ENCODE data around the gene KLK2.

Gene KLK2

DNA sequence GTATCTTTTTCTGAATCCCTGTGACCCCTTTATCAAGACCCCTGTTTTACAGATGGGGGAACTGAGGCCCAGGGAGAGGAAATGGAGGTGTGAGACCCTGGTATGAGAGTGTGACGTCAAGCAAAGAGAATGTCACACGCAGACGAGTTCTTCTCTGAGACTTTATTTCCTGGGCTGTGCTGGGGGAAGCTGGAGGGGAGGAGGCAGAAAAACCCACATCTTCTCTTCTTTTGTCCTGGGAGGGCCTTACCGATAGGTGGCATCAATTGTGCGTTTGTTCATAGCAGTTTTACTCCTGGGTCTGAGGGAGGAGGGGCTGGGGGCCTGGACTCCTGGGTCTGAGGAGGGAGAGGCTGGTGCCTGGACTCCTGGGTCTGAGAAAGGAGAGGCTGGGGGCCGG is 35.0 kb upstream of the KLK2 start:
- Mint-ChIP-seq H3K4me3 (no peak overlapping the region), H3K27ac (no peak overlapping the region), H3K27me3 (peaks cover 60% of the 10 kb centered on the region), H3K36me3 (no peaks in the 10 kb centered on the region), H3K4me1 (peaks cover 15% of the 10 kb centered on the region), H3K9me3 (peaks cover under 1% of the 10 kb centered on the region)
- CTCF ChIA-PET = interaction anchor here (0.7 kb wide), 1 partner anchor 106 kb away, joined by 3 read pairs; no protein-coding TSS in a partner anchor
- no peak for DNase-seq

DNA sequence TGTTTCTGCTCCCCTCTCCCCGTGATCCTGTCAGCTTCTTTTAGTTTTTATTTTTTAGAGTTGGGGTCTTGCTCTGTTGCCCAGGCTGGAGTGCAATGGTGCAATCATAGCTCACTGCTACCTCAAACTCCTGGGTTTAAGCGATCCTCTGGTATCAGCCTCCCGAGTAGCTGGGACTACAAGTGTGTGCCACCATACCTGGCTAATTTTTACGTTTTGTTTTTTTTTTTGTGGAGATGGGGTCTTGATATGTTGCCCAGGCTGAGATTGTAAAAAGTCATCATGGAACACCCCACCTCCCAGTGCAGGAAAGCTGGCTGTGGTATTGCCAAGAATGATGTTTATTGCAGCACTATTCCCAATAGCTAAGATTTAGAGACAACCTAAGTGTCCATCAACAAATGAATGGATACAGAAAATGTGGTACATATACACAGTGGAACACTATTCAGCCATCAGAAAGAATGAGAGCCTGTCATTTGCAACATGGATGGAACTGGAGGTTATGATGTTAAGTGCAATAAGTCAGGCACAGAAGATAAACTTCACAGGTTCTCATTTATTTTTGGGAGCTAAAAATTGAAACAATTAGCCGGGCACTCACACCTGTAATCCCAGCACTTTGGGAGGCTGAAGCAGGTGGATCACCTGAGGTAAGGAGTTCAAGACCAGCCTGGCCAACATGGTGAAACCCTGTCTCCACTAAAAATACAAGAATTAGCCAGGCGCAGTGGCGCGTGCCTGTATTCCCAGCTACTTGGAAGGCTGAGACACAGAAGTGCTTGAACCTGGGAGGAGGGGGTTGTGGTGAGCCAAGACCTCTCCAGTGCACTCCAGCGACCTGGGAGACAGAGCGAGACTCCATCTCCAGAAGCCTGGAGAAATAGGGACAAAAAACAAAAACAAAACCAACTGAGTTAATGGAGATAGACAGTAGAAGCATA is 33.3 kb upstream of the KLK2 start:
- H3K9me3 Mint-ChIP-seq = peaks cover 4% of the 10 kb centered on the region
- peaks cover 15% of the 10 kb centered on the region for H3K4me1 Mint-ChIP-seq
- H3K4me3 Mint-ChIP-seq = no peak overlapping the region
- CTCF ChIA-PET = interaction anchor here (1.1 kb wide), 1 partner anchor 82 kb away, joined by 4 read pairs; no protein-coding TSS in a partner anchor
- DNase-seq = no peak
- H3K36me3 Mint-ChIP-seq = no peaks in the 10 kb centered on the region
- H3K27me3 Mint-ChIP-seq = peaks cover 57% of the 10 kb centered on the region
- H3K27ac Mint-ChIP-seq = no peak overlapping the region

DNA sequence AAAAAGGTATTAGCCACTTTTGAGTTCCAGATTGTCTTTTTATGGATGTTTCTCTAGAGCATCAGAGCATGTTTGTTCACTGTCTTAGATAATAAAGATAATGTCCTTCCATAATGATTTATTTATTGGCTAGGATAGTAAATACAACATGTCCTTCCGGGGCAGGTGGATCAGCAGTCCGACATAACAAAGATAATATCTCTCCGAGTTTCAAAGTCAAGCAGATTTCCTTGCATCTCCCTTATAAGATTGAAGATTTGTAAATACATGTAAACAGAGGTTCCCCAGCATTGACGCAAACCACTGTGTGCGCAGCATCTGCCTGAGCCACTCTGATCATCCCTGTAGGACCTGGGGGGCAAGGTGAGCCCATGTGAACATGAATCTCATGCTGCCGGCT is 31.1 kb upstream of the KLK2 start:
- Mint-ChIP-seq H3K27me3 (peaks cover 36% of the 10 kb centered on the region), H3K9me3 (peaks cover 4% of the 10 kb centered on the region), H3K4me1 (peaks cover 4% of the 10 kb centered on the region), H3K4me3 (no peak overlapping the region), H3K27ac (no peak overlapping the region), H3K36me3 (no peaks in the 10 kb centered on the region)
- CTCF ChIA-PET = no interaction called here
- DNase-seq = no peak

DNA sequence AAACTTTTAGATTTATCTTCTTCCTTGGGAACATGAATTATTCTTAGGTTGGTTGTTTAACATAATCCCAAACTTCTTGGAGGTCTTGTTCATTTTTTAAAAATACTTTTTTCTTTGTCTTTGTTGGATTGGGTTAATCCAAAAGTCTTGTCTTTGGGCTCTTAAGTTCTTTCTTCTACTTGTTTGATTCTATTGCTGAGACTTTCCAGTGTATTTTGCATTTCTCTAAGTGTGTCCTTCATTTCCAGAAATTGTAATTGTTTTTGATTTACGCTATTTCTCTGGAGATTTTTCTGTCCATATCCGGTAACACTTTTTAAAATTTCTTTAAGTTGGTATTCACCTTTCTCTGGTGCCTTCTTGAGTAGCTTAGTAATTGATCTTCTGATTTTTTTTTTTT is 30.0 kb upstream of the KLK2 start:
- no peak overlapping the region for H3K27ac Mint-ChIP-seq
- no peak for DNase-seq
- H3K9me3 Mint-ChIP-seq = peaks cover 4% of the 10 kb centered on the region
- H3K36me3 Mint-ChIP-seq = no peaks in the 10 kb centered on the region
- CTCF ChIA-PET = interaction anchor here (1.3 kb wide), 1 partner anchor 79 kb away, joined by 4 read pairs; no protein-coding TSS in a partner anchor
- peaks cover 2% of the 10 kb centered on the region for H3K4me1 Mint-ChIP-seq
- H3K4me3 Mint-ChIP-seq = no peak overlapping the region
- H3K27me3 Mint-ChIP-seq = peaks cover 25% of the 10 kb centered on the region

DNA sequence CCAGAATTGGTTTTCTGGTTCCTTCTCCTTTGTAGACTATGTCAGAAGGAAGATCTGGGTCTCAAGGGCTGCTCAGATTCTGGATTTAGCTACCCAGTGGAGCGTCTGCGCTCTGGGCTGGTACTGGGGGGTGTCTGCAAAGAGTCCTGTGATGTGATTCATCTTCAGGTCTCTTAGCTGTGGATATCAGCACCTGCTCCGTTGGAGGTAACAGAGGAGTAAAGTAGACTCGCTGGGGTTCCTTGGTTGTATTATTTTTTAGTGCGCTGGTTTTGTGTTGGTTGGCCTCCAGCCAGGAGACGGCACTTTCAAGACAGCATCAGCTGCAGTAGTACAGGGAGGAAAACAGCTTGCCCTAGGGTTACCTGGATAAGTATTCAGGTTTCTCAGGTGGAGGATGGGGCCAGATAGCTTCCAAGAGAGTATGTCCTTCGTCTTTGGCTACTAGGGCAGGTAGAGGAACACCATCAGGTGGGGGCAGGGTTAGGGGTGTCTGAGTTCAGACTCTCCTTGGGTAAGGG is 29.5 kb upstream of the KLK2 start:
- DNase-seq = no peak
- no peak overlapping the region for H3K27ac Mint-ChIP-seq
- H3K27me3 Mint-ChIP-seq = peaks cover 20% of the 10 kb centered on the region
- CTCF ChIA-PET = interaction anchor here (1.3 kb wide), 1 partner anchor 78 kb away, joined by 4 read pairs; no protein-coding TSS in a partner anchor
- H3K4me3 Mint-ChIP-seq = no peak overlapping the region
- no peaks in the 10 kb centered on the region for H3K36me3 Mint-ChIP-seq
- H3K9me3 Mint-ChIP-seq = peaks cover 4% of the 10 kb centered on the region
- no peaks in the 10 kb centered on the region for H3K4me1 Mint-ChIP-seq

DNA sequence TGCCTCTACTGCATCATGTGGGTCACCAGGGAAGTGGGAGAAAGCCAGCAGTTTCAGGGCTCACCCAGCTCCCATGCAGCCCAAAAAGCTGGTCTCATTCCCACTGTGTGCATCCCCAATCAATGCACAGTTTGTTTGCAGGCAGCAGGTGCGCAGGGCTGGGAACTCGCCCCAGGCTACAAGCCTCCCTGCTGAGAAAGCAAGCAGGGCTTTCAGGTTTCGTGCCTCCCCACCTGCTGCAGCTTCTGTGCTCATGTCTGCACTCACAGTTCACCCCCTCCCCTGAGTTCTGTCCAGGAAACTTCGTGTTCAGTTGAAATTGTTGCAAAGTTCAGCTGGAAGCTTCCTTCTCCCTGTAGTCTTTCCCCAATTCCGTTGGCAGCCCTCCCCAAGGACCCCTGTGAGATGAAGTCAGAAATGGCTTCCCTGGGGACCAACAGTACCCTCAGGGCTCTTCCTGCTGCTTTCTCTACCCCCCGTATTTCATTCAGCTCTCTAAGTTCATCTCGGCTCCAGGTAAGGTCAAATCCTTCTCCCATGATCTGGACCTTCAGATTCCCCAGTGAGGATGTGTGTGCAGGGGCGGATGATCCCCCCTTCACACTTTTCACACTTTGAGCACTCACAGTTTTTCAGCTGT is 28.8 kb upstream of the KLK2 start:
- Mint-ChIP-seq H3K27ac (no peak overlapping the region), H3K36me3 (no peaks in the 10 kb centered on the region), H3K4me1 (no peaks in the 10 kb centered on the region), H3K4me3 (no peak overlapping the region), H3K9me3 (peaks cover 4% of the 10 kb centered on the region), H3K27me3 (peaks cover 20% of the 10 kb centered on the region)
- CTCF ChIA-PET = interaction anchor here (1.3 kb wide), 1 partner anchor 77 kb away, joined by 4 read pairs; no protein-coding TSS in a partner anchor
- DNase-seq = no peak

DNA sequence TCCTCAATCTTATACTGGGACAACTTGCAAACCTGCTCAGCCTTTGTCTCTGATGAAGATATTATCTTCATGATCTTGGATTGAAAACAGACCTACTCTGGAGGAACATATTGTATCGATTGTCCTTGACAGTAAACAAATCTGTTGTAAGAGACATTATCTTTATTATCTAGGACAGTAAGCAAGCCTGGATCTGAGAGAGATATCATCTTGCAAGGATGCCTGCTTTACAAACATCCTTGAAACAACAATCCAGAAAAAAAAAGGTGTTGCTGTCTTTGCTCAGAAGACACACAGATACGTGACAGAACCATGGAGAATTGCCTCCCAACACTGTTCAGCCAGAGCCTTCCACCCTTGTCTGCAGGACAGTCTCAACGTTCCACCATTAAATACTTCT is 22.5 kb upstream of the KLK2 start:
- no peaks in the 10 kb centered on the region for H3K4me1 Mint-ChIP-seq
- H3K27ac Mint-ChIP-seq = no peak overlapping the region
- peaks cover 13% of the 10 kb centered on the region for H3K27me3 Mint-ChIP-seq
- CTCF ChIA-PET = no interaction called here
- DNase-seq = no peak
- no peak overlapping the region for H3K4me3 Mint-ChIP-seq
- no peaks in the 10 kb centered on the region for H3K9me3 Mint-ChIP-seq
- H3K36me3 Mint-ChIP-seq = no peaks in the 10 kb centered on the region

DNA sequence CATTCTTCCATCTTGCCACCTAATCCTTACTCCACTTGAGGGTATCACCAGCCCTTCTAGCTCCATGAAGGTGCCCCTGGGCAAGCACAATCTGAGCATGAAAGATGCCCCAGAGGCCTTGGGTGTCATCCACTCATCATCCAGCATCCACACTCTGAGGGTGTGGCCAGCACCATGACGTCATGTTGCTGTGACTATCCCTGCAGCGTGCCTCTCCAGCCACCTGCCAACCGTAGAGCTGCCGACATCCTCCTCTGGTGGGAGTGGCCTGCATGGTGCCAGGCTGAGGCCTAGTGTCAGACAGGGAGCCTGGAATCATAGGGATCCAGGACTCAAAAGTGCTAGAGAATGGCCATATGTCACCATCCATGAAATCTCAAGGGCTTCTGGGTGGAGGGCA is 21.6 kb upstream of the KLK2 start:
- Mint-ChIP-seq H3K4me1 (no peaks in the 10 kb centered on the region), H3K27ac (no peak overlapping the region), H3K36me3 (no peaks in the 10 kb centered on the region), H3K27me3 (peaks cover 14% of the 10 kb centered on the region), H3K4me3 (no peak overlapping the region), H3K9me3 (no peaks in the 10 kb centered on the region)
- CTCF ChIA-PET = no interaction called here
- no peak for DNase-seq

DNA sequence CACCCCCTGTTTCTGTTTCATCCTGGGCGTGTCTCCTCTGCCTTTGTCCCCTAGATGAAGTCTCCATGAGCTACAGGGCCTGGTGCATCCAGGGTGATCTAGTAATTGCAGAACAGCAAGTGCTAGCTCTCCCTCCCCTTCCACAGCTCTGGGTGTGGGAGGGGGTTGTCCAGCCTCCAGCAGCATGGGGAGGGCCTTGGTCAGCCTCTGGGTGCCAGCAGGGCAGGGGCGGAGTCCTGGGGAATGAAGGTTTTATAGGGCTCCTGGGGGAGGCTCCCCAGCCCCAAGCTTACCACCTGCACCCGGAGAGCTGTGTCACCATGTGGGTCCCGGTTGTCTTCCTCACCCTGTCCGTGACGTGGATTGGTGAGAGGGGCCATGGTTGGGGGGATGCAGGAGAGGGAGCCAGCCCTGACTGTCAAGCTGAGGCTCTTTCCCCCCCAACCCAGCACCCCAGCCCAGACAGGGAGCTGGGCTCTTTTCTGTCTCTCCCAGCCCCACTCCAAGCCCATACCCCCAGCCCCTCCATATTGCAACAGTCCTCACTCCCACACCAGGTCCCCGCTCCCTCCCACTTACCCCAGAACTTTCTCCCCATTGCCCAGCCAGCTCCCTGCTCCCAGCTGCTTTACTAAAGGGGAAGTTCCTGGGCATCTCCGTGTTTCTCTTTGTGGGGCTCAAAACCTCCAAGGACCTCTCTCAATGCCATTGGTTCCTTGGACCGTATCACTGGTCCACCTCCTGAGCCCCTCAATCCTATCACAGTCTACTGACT is 18.4 kb upstream of the KLK2 start, which contains the start of gene KLK3:
KLK3 (plus strand) TSS at position 280 of the 775 bp plus-strand sequence; CDS start at position 321, 41 bp downstream.
- Mint-ChIP-seq H3K36me3 (no peaks in the 10 kb centered on the region), H3K27me3 (peaks cover 34% of the 10 kb centered on the region), H3K4me1 (no peaks in the 10 kb centered on the region), H3K4me3 (no peak within 1 kb of the TSS), H3K27ac (no peak within 1 kb of the TSS), H3K9me3 (no peaks in the 10 kb centered on the region)
- CTCF ChIA-PET = no interaction called here
- no peak for DNase-seq

DNA sequence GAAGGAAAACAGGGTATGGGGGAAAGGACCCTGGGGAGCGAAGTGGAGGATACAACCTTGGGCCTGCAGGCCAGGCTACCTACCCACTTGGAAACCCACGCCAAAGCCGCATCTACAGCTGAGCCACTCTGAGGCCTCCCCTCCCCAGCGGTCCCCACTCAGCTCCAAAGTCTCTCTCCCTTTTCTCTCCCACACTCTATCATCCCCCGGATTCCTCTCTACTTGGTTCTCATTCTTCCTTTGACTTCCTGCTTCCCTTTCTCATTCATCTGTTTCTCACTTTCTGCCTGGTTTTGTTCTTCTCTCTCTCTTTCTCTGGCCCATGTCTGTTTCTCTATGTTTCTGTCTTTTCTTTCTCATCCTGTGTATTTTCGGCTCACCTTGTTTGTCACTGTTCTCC is 15.9 kb upstream of the KLK2 start:
- no peaks in the 10 kb centered on the region for H3K4me1 Mint-ChIP-seq
- DNase-seq = no peak
- H3K27ac Mint-ChIP-seq = no peak overlapping the region
- CTCF ChIA-PET = no interaction called here
- no peaks in the 10 kb centered on the region for H3K36me3 Mint-ChIP-seq
- peaks cover 14% of the 10 kb centered on the region for H3K9me3 Mint-ChIP-seq
- H3K27me3 Mint-ChIP-seq = peaks cover 35% of the 10 kb centered on the region
- no peak overlapping the region for H3K4me3 Mint-ChIP-seq

DNA sequence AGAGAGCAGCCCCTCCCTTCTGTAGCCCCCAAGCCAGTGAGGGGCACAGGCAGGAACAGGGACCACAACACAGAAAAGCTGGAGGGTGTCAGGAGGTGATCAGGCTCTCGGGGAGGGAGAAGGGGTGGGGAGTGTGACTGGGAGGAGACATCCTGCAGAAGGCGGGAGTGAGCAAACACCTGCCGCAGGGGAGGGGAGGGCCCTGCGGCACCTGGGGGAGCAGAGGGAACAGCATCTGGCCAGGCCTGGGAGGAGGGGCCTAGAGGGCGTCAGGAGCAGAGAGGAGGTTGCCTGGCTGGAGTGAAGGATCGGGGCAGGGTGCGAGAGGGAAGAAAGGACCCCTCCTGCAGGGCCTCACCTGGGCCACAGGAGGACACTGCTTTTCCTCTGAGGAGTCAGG is 14.4 kb upstream of the KLK2 start:
- Mint-ChIP-seq H3K27me3 (peaks cover 35% of the 10 kb centered on the region), H3K27ac (no peak overlapping the region), H3K9me3 (peaks cover 14% of the 10 kb centered on the region), H3K4me1 (no peaks in the 10 kb centered on the region), H3K4me3 (no peak overlapping the region), H3K36me3 (no peaks in the 10 kb centered on the region)
- CTCF ChIA-PET = no interaction called here
- DNase-seq = no peak

DNA sequence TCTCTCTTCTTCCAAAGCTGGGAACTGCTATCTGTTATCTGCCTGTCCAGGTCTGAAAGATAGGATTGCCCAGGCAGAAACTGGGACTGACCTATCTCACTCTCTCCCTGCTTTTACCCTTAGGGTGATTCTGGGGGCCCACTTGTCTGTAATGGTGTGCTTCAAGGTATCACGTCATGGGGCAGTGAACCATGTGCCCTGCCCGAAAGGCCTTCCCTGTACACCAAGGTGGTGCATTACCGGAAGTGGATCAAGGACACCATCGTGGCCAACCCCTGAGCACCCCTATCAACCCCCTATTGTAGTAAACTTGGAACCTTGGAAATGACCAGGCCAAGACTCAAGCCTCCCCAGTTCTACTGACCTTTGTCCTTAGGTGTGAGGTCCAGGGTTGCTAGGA is 13.4 kb upstream of the KLK2 start:
- Mint-ChIP-seq H3K36me3 (no peaks in the 10 kb centered on the region), H3K4me1 (no peaks in the 10 kb centered on the region), H3K9me3 (peaks cover 14% of the 10 kb centered on the region), H3K4me3 (no peak overlapping the region), H3K27ac (no peak overlapping the region), H3K27me3 (peaks cover 36% of the 10 kb centered on the region)
- CTCF ChIA-PET = no interaction called here
- DNase-seq = no peak

DNA sequence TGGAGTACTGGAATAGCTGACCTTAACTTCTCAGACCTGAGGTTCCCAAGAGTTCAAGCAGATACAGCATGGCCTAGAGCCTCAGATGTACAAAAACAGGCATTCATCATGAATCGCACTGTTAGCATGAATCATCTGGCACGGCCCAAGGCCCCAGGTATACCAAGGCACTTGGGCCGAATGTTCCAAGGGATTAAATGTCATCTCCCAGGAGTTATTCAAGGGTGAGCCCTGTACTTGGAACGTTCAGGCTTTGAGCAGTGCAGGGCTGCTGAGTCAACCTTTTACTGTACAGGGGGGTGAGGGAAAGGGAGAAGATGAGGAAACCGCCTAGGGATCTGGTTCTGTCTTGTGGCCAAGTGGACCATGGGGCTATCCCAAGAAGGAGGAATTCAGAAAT is 12.2 kb upstream of the KLK2 start:
- no peak overlapping the region for H3K27ac Mint-ChIP-seq
- H3K27me3 Mint-ChIP-seq = peaks cover 37% of the 10 kb centered on the region
- H3K9me3 Mint-ChIP-seq = peaks cover 14% of the 10 kb centered on the region
- no peak for DNase-seq
- CTCF ChIA-PET = no interaction called here
- no peaks in the 10 kb centered on the region for H3K36me3 Mint-ChIP-seq
- H3K4me3 Mint-ChIP-seq = no peak overlapping the region
- no peaks in the 10 kb centered on the region for H3K4me1 Mint-ChIP-seq

Measured in activated naive CD4-positive, alpha-beta T cell treated with anti-CD3 and anti-CD28 coated beads, Interleukin-2, amount 10 ng/mL, durations not matched to agents 7 days and 5 days (primary cell).